ENCODE results near the gene TERB2. TPM values are rescaled to one million over a fixed set of nuclear protein-coding genes. Genes with fewer than 3 reads are reported as not detected.
"Not testable (repeated sequence)": the region's sequence is repeated elsewhere in the genome, so short reads cannot be mapped to it uniquely, and the experiment has no call there.

Gene TERB2
- total RNA-seq, 2 donors from 2014 or later, result 5.0 TPM; not detected in 1

DNA sequence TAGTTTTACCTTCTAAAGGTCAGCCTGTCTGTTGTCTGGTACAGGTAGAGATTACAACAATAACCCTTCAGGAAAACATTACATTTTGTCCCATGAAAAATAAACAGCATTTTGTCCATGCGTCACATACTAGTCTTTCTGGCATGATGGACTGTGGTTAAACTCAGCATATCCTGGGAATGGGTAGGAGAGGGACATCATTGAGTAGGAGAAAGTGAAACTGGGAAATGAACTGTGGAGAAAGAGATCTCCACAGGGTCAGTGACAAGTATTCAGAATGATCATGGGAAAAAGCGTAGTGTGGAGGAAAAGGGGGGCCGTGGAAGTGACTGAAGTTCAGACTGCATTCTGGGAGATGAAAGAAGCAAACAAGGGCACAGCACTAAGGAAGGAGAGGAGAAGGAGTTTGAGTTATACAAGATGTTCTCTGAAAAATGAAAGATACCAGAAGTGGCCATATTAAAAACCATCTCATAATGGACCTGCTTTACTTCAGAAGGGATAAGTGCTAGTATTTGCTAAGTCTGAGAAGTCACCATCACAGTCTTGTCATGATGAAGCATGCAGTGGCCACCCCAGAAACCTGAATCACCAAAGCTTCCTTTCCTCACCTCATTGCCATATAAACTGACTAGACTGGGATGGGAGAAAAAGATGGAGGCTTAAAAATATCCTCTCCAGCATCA is 31.8 kb downstream of the TERB2 start:
- H3K4me1 ChIP-seq (replicated peaks); intact Hi-C loops (cut with DNase I); H3K4me3 ChIP-seq; H3K36me3 ChIP-seq; H3K9me3 ChIP-seq; H3K27me3 ChIP-seq (replicated peaks; ENCODE audit: insufficient read depth); DNase-seq (ENCODE audit: low spot score): not testable (repeated sequence)
- TF ChIP-seq POLR2AphosphoS5 (IDR thresholded peaks at IDR 0.05), result peak; percentile 30
- H3K27ac ChIP-seq, result peak overlapping the region; percentile 57 to 69
- 62% methylated on average over 3 of the region's 3 CpGs for WGBS

- intact Hi-C loops (cut with DNase I); H3K27me3 ChIP-seq (replicated peaks; ENCODE audit: insufficient read depth); H3K9me3 ChIP-seq; DNase-seq (ENCODE audit: low spot score); H3K36me3 ChIP-seq; H3K4me3 ChIP-seq; H3K4me1 ChIP-seq (replicated peaks): not testable (repeated sequence)
- WGBS, result 93% methylated on average over 5 of the region's 5 CpGs
- H3K27ac ChIP-seq, result peak overlapping the region; percentile 57 to 69
Observed at GRCh38 chr15:44988870-44989219, 32.4 kb downstream of the TERB2 start.

DNA sequence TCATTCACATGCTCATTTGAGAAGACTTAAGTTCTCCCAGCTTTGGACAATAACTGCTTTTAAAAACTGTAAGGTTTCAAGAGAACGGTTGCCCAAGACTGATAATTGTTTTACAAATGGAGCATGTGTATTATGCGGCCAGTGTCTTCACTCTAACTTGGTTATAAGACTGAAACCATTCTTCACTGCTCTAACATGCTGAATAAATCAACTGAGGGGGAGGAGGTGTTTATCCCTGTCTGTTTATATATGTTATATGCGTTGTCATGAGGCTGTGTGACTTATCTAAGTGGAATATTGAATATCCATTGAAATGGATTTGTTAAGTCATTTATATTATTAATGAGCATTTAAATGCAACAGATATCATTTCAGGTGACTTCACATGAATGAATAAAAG is 41.1 kb downstream of the TERB2 start:
- H3K36me3 ChIP-seq; H3K4me1 ChIP-seq (replicated peaks); H3K9me3 ChIP-seq; H3K27me3 ChIP-seq (replicated peaks; ENCODE audit: insufficient read depth); H3K27ac ChIP-seq; H3K4me3 ChIP-seq; DNase-seq (ENCODE audit: low spot score); intact Hi-C loops (cut with DNase I): not testable (repeated sequence)
- 68% methylated on average over 3 of the region's 3 CpGs for WGBS

GRCh38 chr15:44999105-44999504 is 42.6 kb downstream of the TERB2 start:
- Histone ChIP-seq H3K27ac (no peak overlapping the region), H3K27me3 (replicated peaks; ENCODE audit: insufficient read depth) (no peaks in the 10 kb centered on the region), H3K4me3 (no peak overlapping the region), H3K36me3 (no peaks in the 10 kb centered on the region), H3K9me3 (no peaks in the 10 kb centered on the region), H3K4me1 (replicated peaks) (no peaks in the 10 kb centered on the region)
- TF ChIP-seq POLR2A (IDR thresholded peaks at IDR 0.05) (no peak), POLR2AphosphoS5 (IDR thresholded peaks at IDR 0.05) (no peak)
- TF ChIP-seq, protein P1, sequence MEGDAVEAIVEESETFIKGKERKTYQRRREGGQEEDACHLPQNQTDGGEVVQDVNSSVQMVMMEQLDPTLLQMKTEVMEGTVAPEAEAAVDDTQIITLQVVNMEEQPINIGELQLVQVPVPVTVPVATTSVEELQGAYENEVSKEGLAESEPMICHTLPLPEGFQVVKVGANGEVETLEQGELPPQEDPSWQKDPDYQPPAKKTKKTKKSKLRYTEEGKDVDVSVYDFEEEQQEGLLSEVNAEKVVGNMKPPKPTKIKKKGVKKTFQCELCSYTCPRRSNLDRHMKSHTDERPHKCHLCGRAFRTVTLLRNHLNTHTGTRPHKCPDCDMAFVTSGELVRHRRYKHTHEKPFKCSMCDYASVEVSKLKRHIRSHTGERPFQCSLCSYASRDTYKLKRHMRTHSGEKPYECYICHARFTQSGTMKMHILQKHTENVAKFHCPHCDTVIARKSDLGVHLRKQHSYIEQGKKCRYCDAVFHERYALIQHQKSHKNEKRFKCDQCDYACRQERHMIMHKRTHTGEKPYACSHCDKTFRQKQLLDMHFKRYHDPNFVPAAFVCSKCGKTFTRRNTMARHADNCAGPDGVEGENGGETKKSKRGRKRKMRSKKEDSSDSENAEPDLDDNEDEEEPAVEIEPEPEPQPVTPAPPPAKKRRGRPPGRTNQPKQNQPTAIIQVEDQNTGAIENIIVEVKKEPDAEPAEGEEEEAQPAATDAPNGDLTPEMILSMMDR (IDR thresholded peaks at IDR 0.05), result no peak
- WGBS, result 80% methylated on average over 2 of the region's 2 CpGs
- no peak for DNase-seq (ENCODE audit: low spot score)
- intact Hi-C loops (cut with DNase I), result no loop called here

DNA sequence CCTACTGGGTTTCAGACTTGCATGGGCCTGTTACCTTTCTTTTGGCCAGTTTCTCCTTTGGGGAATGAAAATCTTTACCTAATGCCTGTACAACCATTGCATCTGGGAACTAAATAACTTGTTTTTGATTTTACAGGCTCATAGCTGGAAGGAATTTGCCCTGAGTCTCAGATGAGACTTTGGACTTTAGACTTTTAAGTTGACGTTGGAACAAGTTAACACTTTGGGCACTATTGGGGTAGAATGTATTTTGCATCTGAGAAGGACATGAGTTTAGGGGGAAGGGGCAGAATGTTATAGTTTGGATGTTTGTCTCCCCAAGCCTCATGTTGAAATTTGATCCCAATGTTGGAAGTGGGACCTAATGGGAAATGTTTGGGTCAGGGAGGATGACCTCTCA is 44.7 kb downstream of the TERB2 start:
- DNase-seq (ENCODE audit: low spot score); H3K4me1 ChIP-seq (replicated peaks); H3K36me3 ChIP-seq; H3K4me3 ChIP-seq; H3K27ac ChIP-seq; H3K27me3 ChIP-seq (replicated peaks; ENCODE audit: insufficient read depth); intact Hi-C loops (cut with DNase I); H3K9me3 ChIP-seq: not testable (repeated sequence)
- WGBS, result 52% methylated on average over 1 of the region's 1 CpG

DNA sequence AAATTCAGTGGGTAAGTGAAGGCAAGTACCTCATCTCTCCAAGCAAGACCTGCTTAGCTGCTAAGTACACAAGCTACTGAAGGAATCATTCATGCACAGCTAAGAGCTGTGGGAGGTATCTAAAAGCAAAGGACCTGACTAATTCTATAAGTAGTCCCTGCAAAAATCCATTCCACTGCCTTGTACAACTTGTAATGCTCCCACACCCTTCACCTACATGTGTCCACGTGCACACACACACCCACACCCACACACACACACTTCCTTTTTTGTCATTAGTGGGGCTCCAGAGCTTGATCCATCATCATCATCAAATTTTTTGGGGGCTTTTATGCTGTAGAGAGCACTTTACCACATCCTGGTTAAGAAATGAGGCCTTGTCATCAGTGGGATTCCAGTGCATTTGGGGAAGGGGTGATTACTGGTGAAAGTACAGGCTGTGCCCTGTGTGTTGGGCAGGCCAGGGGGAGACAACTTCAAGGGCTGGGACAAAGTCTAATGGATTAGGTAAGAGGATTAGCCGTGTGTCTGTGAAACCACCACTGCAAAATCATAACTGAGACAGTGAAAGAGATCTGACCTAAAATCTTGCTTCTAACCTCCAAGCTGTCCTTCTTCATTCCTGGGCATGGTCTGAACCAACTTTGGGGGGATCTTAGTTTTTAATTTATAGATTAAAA is 47.4 kb downstream of the TERB2 start:
- 72% methylated on average over 2 of the region's 2 CpGs for WGBS
- H3K9me3 ChIP-seq; H3K4me1 ChIP-seq (replicated peaks); intact Hi-C loops (cut with DNase I); H3K36me3 ChIP-seq; DNase-seq (ENCODE audit: low spot score); H3K27me3 ChIP-seq (replicated peaks; ENCODE audit: insufficient read depth); H3K4me3 ChIP-seq; H3K27ac ChIP-seq: not testable (repeated sequence)

DNA sequence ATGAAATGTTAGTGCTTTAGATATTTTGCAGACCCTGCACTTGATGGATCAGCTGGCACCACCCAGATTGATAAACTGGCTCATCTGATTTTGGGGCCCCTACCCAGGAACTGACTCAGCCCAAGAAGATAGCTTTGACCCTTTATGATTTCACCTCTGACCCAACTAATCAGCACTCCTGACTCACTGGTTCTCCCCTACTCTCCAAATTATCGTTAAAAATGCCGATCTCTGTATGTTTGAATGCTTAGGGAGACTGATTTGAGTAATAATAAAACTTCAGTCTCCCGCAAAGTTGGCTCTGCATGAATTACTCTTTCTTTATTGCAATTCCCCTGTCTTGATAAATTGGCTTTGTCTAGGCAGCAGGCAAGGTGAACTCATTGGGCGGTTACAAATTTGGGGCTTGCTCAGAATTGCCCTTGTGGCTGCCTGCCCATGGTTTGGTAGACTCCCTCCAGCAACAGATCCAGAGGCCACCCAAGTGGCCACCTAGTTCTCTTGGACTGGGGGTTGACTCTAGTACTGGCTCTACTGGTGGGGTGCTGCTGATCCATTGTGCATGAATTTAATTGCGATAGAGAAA is 48.2 kb downstream of the TERB2 start:
- H3K4me3 ChIP-seq; DNase-seq (ENCODE audit: low spot score); H3K27ac ChIP-seq; intact Hi-C loops (cut with DNase I); H3K27me3 ChIP-seq (replicated peaks; ENCODE audit: insufficient read depth); H3K36me3 ChIP-seq; H3K4me1 ChIP-seq (replicated peaks); H3K9me3 ChIP-seq: not testable (repeated sequence)
- 67% methylated on average over 5 of the region's 5 CpGs for WGBS

- 56% methylated on average over 2 of the region's 2 CpGs for whole genome bisulfite sequencing
- intact Hi-C loops (cut with DNase I), result no loop called here
Observed at GRCh38 chr15:45009046-45009445, 52.6 kb downstream of the TERB2 start.

DNA sequence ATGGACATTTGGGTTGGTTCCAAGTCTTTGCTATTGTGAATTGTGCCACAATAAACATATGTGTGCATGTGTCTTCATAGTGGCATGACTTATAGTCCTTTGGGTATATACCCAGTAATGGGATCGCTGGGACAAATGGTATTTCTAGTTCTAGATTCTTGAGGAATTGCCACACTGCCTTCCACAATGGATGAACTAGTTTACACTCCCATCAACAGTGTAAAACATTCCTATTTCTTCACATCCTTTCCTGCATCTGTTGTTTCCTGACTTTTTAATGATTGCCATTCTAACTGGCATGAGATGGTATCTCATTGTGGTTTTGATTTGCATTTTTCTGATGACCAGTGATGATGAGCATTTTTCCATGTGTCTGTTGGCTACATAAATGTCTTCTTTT is 58.6 kb downstream of the TERB2 start:
- H3K4me1 ChIP-seq (replicated peaks); H3K9me3 ChIP-seq; H3K4me3 ChIP-seq; intact Hi-C loops (cut with DNase I); H3K36me3 ChIP-seq; H3K27ac ChIP-seq; H3K27me3 ChIP-seq (replicated peaks; ENCODE audit: insufficient read depth); DNase-seq (ENCODE audit: low spot score): not testable (repeated sequence)
- 100% methylated on average over 1 of the region's 1 CpG for WGBS

More at GRCh38 chr15:45009046-45009445, 52.6 kb downstream of the TERB2 start:
- Histone ChIP-seq H3K4me3 (no peak overlapping the region), H3K9me3 (no peaks in the 10 kb centered on the region), H3K27me3 (replicated peaks; ENCODE audit: insufficient read depth) (no peaks in the 10 kb centered on the region), H3K4me1 (replicated peaks) (no peaks in the 10 kb centered on the region), H3K36me3 (no peaks in the 10 kb centered on the region), H3K27ac (no peak overlapping the region)
- TF ChIP-seq POLR2A (IDR thresholded peaks at IDR 0.05) (no peak), POLR2AphosphoS5 (IDR thresholded peaks at IDR 0.05) (no peak)
- TF ChIP-seq, protein P1 (IDR thresholded peaks at IDR 0.05), result no peak
- no peak for DNase-seq (ENCODE audit: low spot score)

GRCh38 chr15:45020222-45020900 is 63.9 kb downstream of the TERB2 start:
- H3K27me3 ChIP-seq (replicated peaks; ENCODE audit: insufficient read depth); H3K4me3 ChIP-seq; H3K9me3 ChIP-seq; DNase-seq (ENCODE audit: low spot score); H3K27ac ChIP-seq; intact Hi-C loops (cut with DNase I); H3K36me3 ChIP-seq; H3K4me1 ChIP-seq (replicated peaks): not testable (repeated sequence)
- 71% methylated on average over 9 of the region's 9 CpGs for WGBS
